NCI-H128 (cell line): ENCODE measurements around the gene CSRP1.
A peak's percentile ranks its signal among the peaks of the same experiment; 100 is the strongest.
"Not testable (repeated sequence)": the region's sequence is repeated elsewhere in the genome, so short reads cannot be mapped to it uniquely, and the experiment has no call there.

Experiments used
- DNase-seq: peaks from one replicate; lab custom pipeline; 2025; ENCODE audit not compliant: unreplicated experiment; lab: John Stamatoyannopoulos, UW

CSRP1 gene

DNA sequence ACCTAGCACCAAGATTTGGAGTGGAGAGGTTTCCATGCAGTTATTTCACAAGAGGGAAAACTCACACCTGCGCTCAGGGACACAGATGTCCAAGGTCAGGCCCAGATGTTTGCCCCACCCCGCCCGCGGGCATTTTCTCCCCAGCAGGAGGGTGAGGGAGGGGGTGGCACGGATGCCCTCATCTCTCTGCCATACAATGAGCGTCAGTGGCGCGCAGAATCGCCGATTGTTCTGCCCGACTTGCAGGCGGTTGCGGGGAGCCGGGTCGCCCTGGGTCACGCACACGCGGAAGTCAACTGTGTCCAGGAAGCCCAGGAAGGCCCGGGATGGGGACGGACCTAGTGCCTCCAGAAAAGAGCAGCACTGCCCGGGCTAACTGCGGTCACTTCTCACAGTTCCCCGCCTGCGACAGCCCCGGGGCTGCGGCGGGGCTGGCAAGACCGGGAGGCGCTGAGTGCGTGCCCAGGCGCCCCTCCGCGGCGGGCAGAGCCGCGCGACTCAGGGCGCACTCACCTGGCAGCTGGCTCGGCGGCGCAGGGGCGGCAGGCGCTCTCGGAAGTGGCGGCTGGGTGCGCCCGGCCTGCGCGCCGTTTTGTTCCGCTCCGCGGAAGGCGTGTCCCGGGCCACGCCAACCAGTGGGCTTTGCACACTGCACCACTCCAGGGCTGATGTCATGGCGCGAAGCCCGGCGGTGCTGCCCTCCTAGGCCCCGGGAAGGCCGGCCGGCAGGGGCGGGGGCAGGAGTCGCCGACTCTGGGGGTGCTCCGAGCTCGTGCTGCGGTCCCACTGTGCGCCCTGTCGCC, at the start of gene CSRP1:
TSS of gene CSRP1 (minus strand) at position 567 of the 803 bp plus-strand sequence. CDS start 10,820 bp downstream, outside the sequence.
- DNase-seq: peak; percentile 44

GRCh38 chr1:201555593-201555945, 48.6 kb upstream of the CSRP1 start:
- DNase-seq: no peak

GRCh38 chr1:201554789-201555592, 48.1 kb upstream of the CSRP1 start:
- DNase-seq: no peak

GRCh38 chr1:201554190-201554600, 47.3 kb upstream of the CSRP1 start:
- no peak for DNase-seq

DNA sequence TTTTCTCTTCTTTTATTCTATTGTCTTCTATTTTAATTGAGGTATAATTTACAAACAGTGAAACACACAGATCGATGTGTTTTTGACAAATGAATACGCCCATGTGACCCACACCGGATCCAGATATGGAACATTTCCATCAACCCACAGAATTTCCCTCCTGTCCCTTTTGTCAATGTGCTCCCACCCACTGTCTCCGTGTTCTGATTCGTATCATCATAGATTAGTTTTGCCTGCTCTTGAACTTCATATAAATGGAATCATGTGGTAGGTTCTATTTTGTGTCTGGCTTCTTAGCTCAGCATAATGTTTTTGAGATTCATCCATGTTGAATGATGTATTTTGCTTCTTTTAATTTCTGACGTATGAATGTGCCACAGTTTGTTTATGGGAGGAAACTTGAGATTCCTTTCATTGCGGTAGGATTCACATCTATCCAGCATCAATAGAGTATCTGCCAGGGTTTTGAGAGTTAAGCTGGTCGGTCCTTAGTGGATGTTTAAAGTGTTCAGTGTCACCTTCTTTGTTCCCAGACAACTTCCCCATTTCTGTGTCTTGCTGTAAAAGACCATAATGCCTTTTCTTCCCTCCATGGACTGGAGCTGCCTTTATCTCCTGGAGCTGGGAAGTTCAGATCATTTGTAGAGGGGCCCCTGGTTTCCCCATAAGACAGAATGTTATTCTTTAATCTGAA, 46.7 kb upstream of the CSRP1 start:
- no peak for DNase-seq

GRCh38 chr1:201552941-201553351, 46.0 kb upstream of the CSRP1 start:
- DNase-seq: no peak

GRCh38 chr1:201551877-201552731, 45.2 kb upstream of the CSRP1 start:
- no peak for DNase-seq

- DNase-seq: no peak
Observed at GRCh38 chr1:201551096-201551495, 44.2 kb upstream of the CSRP1 start.

DNA sequence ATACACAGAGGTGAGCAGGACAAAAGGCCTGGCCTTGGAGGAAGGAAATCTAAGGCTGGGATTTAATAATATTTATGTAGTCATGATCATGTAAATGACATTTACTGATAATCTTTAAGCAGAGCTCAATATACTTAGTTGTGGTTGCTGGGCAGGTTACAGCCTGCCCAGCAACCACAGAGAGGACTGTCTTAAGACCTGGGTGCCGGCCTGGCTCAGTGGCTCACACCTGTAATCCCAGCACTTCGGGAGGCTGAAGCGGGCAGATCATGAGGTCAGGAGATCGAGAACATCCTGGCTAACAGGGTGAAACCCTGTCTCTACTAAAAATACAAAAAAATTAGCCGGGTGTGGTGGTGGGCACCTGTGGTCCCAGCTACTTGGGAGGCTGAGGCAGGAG, 42.6 kb upstream of the CSRP1 start:
- not testable (repeated sequence) for DNase-seq

- DNase-seq: no peak
Observed at GRCh38 chr1:201545851-201546492, 39.0 kb upstream of the CSRP1 start.

DNA sequence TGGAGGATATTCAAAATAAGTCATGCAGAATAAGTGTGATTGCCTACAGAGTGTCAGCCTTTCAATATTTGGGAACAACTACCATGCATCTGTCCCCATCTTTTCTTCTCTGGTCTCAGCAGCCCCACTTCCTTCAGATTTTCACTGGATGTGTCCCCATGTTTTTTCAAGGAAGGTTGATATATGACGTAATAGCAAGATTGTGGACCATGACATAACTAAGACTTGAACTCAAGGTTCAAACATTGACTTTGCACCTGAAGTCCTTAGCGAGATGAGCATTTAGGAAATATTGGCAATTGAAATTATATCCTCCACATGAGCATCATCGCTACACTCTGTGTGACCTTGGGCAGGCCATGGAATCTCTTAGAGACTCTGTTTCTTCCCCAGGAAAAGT, 37.8 kb upstream of the CSRP1 start:
- no peak for DNase-seq

- no peak for DNase-seq
Observed at GRCh38 chr1:201543871-201544642, 37.1 kb upstream of the CSRP1 start.

DNA sequence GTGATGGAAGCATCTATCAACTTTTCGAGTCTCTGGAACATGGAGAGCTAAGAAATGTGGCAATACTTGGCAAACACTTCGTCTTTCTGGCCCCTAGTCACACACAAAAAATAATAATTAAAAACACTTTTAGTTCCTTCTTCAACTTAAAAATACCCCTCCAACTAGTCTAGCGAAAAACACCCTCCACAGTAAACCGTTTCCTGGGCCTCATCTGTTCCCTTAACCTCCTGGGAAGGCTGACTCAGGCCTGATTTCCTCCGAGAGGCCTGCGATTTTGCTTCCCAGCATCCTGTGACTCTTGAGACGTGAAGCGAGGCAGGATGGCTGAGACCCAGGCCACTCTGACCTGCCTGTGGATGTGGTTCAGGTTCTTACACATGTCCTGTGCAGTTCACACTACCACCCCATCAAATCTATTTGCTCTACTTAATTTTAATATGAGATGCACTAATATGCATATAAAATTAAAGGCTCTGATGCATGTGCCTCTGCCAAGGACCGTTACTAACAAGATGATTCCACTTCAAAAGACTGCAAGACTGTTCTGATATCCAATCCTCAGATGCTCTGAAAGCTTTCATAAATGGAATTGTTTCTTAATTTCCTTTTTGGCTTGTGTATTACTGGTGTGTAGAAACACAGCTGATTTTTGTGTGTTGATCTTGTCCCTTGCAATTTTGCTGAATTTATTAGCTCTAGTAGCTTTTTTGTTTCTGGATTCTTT, 35.5 kb upstream of the CSRP1 start:
- no peak for DNase-seq

GRCh38 chr1:201540846-201541735, 34.2 kb upstream of the CSRP1 start:
- no peak for DNase-seq

- DNase-seq: peak; percentile 55
Observed at GRCh38 chr1:201539561-201540431, 32.9 kb upstream of the CSRP1 start.

DNA sequence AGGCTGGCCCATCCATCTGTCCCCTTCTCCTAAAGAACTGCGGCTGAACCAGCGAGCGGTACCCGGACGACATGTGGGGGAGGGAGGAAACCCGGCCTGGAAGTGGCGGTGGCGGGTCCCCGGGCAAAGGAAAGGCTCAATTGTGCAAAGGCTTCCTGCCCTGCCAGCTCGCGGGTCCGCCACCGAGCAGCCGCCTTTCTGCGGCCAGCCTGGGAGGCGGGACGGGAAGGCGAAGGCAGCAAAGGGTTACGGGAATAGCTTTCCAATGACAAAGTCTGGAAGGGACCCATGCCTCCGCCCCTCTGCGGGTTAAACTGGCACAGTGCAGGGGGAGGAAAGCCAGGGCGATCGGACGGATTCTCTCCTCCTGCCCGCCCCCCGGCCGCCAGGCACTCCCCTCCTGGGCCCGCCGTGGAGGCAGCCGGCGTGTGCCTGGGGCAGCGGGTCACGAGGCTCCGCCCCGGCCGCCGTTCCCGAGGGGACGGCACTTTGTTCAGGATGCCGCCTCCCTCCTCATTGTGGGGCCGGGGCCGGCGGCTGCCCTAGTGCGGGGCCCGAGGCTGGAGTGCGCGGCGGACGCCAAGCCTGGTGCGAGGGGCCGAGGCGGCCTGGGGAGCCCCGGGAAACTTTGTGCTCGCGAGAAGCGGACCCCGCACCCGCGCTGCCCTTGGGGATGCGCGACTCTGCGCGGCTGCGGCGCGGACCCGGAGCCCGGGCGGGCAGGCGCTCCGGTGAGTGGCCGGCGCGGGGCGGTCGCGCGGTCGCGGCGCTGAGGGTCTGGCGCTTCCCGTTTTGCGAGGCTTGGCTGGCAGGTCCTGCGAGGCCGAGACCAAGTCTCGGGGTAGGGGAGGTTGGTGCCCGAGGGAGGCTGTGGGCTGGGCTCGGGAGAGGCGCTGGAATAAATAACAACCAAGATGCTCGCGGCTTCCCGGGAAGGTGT, 32.0 kb upstream of the CSRP1 start, which contains the start of gene NAV1:
TSS of gene NAV1 (plus strand) at position 516 of the 940 bp plus-strand sequence. CDS start 83,758 bp downstream, outside the sequence.
- peak; percentile 45 for DNase-seq
